HG02884 (cell line): Measurements from ENCODE around the gene CDS1.
"Not testable (repeated sequence)": the region's sequence is repeated elsewhere in the genome, so short reads cannot be mapped to it uniquely, and the experiment has no call there.

Experiments
- ATAC-seq: cut with Tn5 transposase; IDR thresholded peaks from one replicate; pipeline ENCODE4 v1.9.1; 2021; ENCODE audit warnings: mild to moderate bottlenecking, moderate library complexity; ENCODE audit not compliant: unreplicated experiment

The CDS1 gene

DNA sequence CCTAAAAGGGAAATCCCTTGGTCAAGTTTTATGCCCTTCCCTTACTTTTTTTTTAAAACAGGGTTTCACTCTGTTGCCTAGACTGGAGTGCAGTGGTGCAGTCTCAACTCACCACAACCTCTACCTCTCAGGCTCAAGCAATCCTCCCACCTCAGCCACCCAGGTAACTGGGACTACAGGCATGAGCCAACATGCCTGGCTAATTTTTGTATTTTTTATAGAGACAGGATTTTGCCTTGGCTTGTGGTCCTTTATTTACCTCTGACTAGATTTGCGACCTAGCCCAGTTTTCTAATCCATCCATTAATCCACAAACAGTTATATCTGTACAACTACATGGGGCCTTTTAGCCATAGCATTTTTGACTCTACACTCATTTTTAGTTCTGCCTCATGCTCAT, 23.7 kb downstream of the CDS1 start:
- ATAC-seq, result no peak

DNA sequence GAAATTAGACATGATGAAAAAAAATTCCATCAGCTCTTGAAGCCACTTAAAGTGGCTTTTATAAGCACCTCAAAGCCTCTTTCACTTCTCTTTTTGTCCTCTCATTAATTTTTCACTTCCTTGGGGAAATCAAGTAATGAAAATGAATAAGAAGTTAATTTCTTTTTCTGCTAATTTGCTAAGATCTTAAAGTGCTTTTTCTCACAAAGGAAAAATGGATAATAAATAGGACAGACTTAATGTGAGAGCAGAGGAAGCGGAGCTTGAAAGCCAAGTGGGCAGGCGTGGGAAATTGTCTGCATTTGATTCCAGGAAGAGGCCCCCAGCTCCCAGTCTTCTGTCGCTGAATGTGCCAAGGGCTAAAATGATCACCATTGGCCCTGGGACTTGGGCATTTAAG, 28.6 kb downstream of the CDS1 start:
- ATAC-seq, result no peak

DNA sequence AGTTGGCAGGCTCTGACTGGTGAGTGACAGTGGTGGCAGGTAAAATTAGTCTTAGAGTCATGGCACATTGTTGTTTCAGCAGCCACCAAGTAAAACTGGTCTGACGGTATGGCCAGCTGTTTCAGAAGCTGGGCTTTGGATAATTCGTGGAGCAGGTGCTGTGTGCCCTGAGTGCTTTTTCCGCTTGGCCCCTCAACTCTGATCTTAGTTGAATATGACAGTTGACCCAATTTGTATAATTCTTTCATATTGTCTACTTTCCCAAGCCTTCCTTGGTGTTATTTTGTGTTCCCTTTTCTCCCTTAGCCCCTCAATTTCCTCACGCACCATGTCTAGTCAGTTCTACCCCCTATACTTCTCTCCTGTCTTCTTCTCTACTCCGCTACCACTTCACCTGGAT, 32.0 kb downstream of the CDS1 start:
- no peak for ATAC-seq

DNA sequence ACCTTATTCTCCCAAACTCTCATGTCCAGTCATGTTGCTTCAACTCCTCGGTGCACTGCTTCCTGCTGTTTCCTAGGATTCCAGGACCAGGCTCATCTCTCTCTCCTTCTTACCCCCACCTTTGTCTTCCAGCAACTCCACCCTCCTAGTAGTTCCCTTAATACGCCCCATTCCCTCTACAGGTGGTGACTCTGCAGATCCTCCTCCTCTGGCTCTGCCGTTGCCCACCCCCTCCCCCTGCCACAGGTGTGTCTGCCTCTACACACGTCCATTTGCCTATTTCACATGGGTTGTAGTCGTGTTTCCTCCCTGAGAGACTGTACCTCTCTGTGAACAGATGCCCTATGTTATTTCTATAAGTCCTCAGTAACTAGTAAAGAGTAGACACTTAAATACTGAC, 32.4 kb downstream of the CDS1 start:
- ATAC-seq, result no peak

DNA sequence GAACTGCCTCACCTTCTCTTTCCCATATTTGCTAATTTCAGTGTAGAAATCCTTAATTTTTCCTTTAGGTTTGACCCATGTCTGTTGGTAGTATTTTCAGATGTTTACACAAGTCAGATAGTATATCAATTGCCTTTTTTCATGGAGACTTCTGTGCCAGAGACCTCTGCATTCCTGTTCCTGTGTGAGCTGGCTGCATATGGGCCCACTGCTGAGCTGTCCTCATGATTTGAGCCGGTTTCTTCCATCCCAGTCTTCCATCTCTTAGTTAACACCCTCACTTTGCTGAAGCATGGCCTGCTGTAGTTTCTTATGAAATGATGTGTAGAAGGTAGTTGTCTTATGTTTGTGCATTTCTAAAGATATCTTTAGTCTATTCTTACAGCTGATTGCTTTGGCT, 40.0 kb downstream of the CDS1 start:
- no peak for ATAC-seq

DNA sequence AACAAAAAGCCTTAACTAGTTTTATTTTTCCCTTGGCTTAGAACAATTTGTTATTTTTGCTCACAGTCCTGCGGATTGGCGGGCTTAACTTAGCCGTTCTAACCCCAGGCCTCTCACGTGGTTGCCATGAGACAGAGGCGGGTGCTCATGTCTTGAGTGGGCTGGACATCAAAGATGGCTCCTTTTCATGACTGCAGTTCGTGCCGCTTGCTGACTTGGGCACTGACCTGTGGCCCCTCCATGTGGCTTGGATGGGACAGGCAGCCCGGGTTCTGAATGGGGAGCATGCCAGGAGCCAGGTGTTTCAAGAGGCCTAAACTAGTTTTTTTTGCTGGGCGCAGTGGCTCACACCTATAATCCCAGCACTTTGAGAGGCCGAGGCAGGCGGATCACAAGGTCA, 40.7 kb downstream of the CDS1 start:
- ATAC-seq, result no peak

DNA sequence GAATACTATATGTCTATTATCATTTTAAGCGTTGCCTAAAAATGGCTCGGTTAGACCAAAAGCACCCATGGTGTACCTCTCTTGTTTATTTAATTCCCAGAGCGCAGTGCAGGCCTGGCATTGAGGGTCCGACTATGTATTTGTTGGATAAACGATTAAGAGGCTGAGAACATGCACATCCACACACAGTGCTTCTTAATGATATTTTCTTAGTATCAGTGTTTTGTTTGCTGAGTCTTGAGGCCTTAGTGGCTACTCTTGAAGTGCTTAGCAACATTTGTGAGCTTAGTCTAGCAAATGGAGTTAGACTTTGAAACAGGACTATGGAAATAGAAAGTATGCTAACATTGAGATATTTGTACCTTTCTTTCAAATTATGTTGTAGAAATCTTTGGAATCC, 43.7 kb downstream of the CDS1 start:
- no peak for ATAC-seq

DNA sequence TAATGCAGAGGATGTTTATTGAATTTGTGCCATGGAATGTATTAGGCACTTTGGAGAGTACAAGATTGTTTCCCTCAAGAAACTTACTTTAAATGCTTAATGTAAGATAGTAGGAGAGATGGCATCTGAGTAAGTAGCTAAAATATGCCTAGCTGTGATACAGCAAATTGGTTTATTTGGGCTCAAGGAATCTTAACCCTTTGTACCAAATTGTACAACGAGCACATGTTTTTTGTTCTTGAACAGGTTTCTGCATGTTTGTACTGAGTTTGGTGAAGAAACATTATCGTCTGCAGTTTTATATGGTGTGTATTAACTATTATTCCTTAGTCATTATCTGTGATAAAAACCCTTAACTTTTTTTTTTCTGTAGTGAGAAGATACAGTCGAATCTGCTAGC, 48.6 kb downstream of the CDS1 start:
- ATAC-seq, result no peak

DNA sequence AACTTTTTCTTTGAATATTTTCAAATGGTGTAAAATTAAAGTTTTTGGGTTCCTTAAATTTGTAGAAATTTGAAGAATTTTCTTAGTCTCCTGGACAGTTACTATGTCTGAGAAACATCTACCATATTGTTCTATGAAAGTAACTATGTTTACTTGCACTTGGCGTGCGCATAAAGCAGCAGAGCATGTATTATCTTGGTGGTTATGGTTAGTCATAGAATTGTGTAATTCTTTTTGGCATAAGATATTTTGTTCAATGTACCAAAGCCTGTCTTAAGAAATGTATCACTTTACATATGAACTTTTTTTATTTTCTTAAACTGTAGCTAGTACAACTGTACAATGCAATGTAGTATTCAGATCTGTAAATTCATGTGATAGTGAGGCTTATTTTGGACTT, 49.2 kb downstream of the CDS1 start:
- ATAC-seq, result no peak

DNA sequence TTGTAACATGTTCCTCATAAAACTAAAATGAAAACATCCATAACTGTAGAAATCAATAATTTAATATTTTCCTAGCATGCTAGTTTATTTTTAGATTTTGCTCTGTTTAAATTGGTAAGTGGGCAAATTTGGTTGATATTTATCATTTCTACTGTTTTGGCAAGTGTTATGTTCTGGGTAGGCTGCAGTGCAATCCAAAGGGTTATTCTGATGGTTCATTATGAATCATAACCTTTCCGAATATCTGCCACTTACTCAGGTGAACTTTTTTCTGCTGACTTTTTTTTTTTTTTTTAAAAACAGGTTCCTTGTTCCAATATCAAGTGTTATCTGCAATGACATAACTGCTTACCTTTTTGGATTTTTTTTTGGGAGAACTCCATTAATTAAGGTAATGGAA, 52.0 kb downstream of the CDS1 start:
- ATAC-seq, result no peak

DNA sequence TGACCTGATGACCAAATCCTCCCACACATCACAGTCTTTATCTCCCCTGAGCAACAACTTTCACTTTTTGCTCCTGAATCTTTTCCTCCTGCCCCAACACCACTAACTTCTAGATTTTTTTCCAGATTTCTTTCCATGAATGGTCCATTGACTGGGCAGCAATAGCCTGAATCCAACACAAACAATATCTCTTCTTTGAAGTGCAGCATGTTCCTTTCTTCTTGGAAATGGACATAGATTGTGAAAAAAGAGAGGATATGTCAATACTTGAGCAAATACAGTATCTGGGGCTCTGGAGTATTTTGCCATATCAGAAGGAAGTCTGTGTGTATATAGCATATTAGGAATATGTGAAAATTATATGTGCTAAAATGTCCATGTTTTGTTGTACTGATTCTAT, 55.2 kb downstream of the CDS1 start:
- no peak for ATAC-seq

DNA sequence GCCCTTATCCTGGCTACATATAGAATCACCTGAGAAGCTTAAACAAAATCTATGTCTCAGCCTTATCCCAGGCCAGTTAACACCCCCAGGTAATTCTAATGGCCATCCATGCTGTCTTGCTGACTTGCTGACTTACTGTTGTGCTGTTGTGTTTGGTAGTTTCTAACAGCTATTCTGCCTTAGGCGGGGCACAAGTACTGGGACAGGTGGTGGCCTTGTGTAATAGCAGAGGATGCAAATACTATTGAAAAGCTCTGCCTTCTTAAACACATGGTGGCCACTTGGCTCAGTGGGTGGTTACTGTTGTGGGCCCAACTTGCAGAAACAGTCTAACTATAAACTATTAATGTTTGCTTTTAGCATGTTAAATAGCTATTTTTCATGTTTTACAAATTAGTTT, 56.2 kb downstream of the CDS1 start:
- no peak for ATAC-seq

DNA sequence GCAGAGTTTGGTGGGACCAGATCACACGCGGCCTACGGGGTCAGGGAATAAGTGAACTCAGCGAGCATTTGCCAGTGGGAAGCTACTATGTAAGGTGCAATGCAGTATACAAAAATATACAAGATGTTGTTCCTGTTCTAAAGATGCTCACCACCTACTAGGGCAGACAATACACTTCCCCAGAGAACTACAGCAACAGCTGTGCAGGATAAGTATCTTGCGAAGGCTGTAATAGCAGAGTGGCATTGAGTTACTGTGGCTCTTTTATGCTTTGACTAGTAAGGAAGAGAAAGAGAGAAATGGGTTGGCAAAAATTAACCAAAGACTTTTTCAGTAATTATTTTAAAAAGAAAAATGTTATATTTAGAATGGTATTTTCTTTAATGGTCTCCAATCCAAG, 61.2 kb downstream of the CDS1 start:
- no peak for ATAC-seq

DNA sequence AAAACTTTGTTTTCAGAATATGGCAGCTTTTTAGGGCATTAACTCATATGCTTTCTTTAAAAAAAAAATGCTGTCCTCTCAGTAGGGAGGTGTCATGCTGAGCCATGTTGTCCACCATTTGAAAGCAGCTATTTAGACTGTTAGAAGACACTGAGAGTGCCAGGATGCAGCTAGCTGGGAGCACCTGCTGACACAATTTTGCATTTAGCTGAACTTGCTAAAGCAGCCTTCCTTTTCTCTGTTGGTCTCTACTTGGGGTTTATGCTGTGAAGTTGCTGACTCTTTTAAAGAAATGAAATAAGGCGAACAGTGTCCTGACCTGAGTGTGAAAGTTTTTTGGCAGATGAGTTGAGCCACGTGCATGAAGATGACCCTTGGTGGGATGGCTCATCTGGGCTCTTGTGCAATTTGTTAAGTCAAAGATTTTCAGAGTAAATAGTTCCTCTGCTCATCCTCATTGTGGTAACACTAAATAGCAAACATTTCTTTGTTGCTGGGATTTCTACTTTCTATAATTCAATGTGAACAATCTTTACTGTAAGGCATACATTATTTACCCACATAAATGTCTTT, 64.5 kb downstream of the CDS1 start:
- no peak for ATAC-seq

DNA sequence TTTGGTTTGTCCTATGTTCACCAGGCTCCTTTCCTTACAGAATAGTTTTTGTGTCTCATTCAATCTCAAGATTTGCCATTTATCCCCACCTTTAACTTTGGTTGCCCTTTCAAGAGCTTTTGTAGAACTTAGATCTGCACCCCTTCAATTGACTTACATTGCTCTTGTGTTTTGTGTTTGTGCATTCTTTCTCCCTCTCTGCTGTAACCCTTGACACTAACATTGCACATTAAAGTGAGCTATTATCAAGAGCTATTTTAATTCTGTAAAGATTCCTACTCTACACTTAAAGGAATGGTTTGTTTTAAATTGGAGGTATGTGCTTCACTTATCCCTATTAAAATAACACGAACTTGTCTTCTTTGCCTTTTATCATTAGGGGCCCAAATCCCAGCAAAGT, 65.3 kb downstream of the CDS1 start:
- no peak for ATAC-seq

DNA sequence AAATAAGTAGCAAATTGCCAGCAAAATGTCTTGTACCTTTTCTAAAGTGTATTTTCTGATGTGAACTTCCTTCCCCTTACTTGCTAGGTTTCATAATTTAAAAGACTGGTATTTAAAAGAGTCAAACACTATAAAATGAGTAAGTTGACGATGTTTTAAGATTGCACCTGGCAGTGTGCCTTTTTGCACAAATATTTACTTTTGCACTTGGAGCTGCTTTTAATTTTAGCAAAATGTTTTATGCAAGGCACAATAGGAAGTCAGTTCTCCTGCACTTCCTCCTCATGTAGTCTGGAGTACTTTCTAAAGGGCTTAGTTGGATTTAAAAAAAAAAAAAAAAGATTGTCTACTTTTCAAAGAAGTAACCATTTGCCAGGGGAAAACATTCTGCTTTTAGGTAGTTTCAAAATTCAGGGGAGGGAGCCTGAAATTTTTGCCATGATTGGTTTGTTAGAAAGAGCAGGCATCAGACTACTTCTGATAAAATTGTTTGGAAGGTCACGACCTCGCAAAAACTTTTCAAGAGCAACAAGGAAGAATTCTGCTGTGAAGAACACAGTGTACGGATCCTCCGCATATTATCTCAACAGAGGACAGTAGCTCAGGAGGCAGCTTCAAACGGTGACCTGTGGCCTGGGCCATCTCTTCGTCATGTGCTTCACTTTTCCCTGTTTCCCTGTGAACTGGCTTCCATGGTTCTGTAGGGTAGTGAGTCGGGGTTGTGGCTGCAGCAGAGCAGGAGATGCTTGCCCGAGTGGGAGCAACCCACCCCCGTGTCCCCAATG, 66.1 kb downstream of the CDS1 start:
- no peak for ATAC-seq

DNA sequence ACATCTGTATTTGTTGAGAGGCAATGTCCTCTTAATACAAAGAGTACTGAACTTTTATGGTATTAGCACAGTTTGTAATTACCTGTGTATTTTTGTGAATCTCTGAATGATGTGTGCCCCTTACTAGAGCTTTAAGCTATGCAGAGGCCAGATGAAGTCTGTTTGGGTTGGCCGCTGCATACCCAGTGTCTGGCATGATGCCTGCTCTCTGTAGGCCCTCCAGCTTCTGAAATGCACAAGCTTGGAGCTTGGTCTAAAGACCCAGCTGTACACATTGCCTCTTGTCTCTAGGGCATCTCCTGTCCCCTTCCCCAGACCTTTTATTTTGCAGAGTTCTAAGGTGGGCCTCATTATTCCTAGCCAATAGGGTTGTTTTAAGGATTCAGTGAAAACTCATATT, 68.6 kb downstream of the CDS1 start:
- no peak for ATAC-seq

DNA sequence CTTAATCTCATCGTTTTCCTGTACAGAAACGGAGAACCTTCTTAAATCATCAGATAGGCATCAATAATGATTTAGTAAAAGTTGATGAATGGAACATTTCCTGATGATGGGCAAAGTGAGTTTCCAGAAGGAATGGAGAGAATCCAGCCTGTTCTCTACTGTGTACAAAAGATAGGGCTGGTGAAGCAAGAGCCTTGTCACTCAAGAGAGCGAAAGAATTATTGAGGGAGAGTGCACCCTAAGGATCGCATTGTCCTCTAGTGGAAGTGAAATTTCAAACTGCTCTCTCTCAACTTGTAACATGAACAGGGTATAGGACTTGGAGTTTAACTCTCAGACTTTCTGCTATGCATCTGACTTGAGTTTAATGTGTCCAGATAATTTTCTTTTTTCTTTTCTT, 69.6 kb downstream of the CDS1 start:
- ATAC-seq, result no peak

DNA sequence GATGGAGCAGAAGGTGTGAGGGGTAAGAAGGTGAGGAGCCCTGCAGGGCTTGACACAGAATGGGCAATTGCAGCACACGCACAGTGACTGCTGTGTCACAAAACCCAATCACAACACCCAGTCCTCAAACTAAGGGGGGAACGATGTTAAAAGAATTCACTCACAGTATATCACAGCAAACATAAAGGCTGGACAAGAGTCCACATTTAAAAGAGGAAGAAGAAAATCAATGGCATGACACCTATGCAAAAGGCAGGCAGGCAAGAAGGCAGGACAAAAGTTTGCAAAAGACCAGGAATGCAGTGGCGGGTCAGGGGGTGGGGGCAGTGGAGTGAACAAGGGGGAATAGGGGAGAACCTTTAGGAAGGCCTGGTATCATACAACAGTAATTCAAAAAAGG, 77.7 kb downstream of the CDS1 start:
- ATAC-seq, result no peak

DNA sequence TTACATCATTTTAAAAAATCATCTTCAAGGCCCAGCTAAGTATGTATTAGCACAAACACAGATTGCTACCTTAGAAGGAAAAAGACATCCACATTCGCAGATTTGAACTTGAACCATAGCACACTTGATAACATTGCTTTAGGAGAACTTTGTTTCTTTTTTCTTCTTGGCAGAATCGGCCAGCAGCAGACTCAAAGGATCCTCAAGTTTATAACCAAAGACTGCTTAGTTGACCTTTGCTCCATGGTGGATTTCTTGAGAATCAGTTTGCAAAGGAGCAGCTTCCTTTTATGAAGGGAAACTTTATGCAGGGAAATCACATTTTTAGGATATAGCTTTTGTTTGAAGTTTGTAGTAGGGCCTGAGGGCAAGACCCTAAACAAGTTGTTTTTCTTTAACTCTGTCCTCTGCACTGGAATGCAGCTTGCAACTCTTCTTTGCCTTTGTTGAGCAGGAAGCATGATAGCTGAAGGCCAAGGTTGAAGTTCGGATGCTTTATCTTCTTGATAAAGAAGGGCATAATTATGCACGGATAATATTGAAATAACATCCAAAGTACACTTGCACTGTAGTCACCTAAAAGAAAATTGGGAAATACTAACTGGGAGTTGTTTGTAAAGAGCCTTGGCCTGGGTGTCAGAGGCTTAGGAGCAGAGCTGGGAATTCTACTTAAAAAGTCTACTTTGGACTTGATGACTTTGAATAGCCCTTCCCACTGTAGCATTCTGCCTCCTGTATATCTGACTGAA, 78.4 kb downstream of the CDS1 start:
- ATAC-seq, result no peak

DNA sequence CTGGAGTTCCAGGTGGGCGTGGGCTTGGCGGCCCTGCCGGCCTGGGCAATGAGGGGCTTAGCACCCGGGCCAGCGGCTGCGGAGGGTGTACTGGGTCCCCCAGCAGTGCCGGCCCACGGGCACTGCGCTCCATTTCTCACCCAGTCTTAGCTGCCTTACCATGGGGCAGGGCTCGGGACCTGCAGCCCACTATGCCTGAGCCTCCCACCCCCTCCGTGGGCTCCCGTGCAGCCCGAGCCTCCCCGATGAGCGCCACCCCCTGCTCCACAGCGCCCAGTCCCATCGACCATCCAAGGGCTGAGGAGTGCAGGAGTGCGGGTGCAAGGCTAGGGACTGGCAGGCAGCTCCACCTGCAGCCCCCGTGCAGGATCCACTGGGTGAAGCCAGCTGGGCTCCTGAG, 81.8 kb downstream of the CDS1 start:
- not testable (repeated sequence) for ATAC-seq

DNA sequence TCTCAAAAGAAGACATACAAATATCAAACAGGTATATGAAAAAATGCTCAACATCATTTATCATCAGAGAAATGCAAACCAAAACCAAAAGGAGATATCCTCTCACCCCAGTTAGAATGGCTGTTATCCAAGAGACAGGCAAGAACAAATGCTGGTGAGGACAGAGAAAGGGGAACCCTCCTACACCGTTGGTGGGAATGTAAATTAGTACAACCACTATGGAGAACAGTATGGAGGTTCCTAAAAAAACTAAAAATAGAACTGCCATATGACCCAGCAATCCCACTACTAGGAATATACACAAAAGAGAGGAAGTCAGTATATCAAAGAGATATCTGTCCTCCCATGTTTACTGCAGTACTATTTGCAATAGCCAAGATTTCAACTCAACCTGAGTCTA, 83.5 kb downstream of the CDS1 start:
- no peak for ATAC-seq
